Astrocyte of the spinal cord (primary cell): Measurements from ENCODE around the gene ULK4.
"Not testable (repeated sequence)": the region's sequence is repeated elsewhere in the genome, so short reads cannot be mapped to it uniquely, and the experiment has no call there.

Source experiments
- DNase-seq: peaks from one replicate; pipeline ENCODE4 v3.0.0; 2011; ENCODE audit warnings: low read depth, low spot score
- H3K4me3 ChIP-seq: 2 replicates; pipeline ENCODE4 v1.5.1; 2011; ENCODE audit warnings: low read depth, mild to moderate bottlenecking, low read length, moderate library complexity
- in situ Hi-C: cut with HindIII; loops from 2 replicates; pipeline ENCODE4 v1.10.0; 2017; ENCODE audit warnings: low sequenced_read_pairs
- TF ChIP-seq, protein P1 (sequence below): IDR thresholded peaks from 2 replicates; pipeline ENCODE4 v1.5.1; 2012; ENCODE audit warnings: low read depth, mild to moderate bottlenecking, low read length, inconsistent platforms

ULK4 gene

DNA sequence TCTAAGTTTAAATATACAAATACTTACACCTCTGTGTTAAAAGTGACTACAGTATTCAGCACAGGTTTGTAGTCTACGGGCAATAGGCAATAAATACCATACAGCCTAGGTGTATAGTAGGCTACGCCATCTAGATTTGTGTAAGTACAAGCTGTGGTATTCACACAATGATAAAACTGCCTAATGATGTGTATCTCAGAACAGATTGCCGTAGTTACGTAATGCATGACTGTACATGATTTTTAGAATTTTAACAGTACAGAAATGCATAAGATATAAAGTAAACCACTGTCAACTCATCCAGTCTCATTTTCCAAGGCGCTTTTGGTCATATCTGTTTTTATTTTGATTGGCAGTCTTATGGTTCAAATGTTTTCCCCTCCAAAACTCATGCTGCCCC, 396.9 kb downstream of the ULK4 start:
- TF ChIP-seq, protein P1, sequence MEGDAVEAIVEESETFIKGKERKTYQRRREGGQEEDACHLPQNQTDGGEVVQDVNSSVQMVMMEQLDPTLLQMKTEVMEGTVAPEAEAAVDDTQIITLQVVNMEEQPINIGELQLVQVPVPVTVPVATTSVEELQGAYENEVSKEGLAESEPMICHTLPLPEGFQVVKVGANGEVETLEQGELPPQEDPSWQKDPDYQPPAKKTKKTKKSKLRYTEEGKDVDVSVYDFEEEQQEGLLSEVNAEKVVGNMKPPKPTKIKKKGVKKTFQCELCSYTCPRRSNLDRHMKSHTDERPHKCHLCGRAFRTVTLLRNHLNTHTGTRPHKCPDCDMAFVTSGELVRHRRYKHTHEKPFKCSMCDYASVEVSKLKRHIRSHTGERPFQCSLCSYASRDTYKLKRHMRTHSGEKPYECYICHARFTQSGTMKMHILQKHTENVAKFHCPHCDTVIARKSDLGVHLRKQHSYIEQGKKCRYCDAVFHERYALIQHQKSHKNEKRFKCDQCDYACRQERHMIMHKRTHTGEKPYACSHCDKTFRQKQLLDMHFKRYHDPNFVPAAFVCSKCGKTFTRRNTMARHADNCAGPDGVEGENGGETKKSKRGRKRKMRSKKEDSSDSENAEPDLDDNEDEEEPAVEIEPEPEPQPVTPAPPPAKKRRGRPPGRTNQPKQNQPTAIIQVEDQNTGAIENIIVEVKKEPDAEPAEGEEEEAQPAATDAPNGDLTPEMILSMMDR = no peak
- in situ Hi-C loops = no loop called here
- no peak overlapping the region for H3K4me3 ChIP-seq
- DNase-seq = no peak

DNA sequence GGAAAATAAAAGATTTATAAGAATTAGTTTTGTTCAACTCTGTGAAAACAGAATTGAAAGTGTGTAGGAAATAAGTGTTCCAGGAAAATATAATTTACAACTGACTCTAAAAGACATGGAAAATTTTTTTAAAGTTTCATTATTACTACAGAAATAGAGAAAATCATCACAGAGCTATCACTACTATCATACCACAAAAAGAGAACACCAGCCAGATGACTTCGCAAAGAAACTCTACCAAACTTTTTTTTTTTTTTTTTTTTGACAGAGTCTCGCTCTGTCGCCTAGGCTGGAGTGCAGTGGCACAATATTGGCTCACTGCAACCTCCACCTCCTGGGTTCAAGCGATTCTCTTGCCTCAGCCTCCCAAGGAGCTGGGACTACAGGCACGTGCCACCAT, 405.7 kb downstream of the ULK4 start:
- H3K4me3 ChIP-seq, in situ Hi-C loops: not testable (repeated sequence)

DNA sequence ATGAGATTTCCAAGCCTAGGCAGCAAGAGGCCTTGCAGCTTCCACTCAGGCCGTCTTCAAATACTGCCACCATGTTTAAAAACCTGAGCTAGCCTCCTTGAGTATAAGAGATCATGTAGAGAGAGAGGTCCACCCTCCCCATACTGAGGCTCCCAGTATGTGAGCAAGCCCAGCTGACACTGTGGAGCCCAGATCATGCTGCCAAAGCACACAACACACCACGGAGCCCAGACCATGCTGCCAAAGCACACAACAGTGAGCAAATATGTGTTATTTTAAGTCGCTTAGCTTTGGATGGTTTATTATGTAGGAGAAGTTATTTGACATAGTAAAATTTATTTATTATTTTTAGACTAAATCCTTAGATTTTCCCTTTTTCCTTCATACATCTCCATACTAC, 428.9 kb downstream of the ULK4 start:
- no peak for DNase-seq
- TF ChIP-seq, protein P1 = no peak
- H3K4me3 ChIP-seq = no peak overlapping the region
- in situ Hi-C loops = no loop called here

More for the DNA sequence above, 405.7 kb downstream of the ULK4 start:
- DNase-seq = not testable (repeated sequence)

DNA sequence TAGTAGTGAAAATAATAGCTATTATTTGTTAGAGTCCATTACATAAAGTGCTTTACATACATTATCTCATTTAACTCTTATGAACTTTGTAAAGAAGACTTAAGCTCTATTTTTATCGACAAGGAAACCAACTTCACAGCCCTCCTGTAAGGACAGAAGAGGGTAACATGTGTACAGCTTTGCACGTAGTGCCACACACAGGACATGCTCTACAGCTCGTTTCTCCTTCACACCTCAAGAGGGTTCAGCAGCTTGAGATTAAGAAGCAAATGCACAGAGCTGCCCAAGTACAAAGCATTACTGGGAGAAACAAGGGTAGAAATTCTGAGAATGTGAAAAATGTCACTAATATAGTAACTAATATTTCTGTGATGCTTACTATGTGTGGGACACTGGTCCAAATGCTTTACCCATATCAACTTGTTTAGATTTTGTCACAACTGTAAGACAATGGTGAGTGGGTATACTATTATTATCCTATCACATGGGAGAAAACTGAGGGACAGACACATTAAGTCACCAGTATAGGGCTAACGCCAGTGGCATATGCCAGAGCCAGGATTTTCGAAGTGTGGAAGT, 434.8 kb downstream of the ULK4 start:
- DNase-seq = no peak
- in situ Hi-C loops = no loop called here
- H3K4me3 ChIP-seq = no peak overlapping the region
- TF ChIP-seq, protein P1 = no peak

DNA sequence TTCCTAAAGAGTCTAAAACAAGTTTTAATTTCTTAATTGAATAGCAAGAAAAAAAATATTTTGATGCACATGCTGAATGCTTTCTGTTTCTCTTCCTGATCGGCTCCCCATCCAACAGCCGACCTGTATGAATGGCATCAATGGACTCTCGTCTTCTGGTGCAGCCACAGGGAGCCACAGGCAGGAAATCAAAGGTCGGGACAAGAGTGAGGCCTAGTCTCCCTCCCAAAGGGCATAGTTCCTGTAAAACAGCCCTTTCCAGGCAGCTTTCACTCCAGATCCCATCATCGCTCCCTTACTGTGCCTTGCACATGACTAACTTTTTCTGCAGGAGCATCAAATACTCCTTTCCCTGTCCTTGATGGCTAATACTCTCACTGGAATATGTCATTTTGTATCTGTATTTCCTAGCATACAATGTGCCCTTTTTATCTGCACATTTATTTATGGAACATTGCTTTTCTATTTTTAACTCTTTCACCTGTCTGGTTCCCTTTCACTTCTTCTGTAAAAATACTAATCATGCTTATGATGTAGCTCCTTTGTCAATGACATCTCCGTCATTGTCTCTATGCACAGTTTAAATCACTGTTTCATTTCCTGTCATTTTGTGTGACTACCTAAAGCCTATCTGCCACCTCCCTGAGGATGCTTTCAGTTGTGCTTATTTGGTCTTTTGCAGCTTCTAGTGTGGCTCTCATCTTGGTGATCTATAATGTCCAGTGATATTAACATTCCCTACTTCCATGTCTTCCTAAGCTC, 436.4 kb downstream of the ULK4 start:
- H3K4me3 ChIP-seq = no peak overlapping the region
- TF ChIP-seq, protein P1 = no peak
- in situ Hi-C loops = no loop called here
- no peak for DNase-seq

DNA sequence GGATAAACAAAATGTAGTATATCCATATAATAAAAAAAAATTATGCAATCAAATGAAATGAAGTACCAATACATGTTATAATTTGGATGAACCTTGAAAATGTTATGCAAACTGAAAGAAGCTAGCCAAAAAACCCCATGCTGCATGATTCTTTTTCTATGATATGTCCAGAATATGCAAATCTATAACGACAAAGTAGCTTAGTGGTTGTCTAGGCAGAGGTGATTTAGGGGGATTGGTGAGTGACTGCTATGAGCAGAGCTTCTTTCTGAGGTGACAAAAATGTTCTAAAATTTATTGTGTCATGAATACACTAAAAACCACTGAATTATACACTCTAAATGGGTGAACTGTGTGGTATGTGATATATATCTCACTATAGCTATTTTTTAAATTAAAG, 438.0 kb downstream of the ULK4 start:
- TF ChIP-seq, protein P1 = no peak
- H3K4me3 ChIP-seq = no peak overlapping the region
- no peak for DNase-seq
- in situ Hi-C loops = no loop called here

DNA sequence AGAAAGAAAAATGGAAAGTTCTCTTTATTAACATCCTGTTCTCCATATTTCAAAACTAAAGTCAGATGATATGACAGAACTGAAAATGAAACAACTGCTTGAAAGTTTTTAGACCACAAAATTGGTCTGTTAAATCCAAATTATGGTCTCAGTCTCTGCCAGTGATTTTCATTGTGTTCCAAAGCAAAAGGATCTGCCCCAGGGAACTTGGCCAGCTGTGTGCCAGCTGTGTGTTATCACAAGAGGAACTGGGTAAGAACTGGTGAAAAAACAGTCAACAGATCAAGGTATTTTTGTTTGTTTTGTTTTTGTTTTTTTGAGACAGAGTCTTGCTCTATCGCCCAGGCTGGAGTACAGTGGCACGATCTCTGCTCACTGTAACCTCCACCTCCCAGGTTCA, 439.3 kb downstream of the ULK4 start:
- H3K4me3 ChIP-seq = no peak overlapping the region
- TF ChIP-seq, protein P1 = no peak
- no peak for DNase-seq
- in situ Hi-C loops = no loop called here
